Fibroblast of the aortic adventitia (primary cell): Measurements from ENCODE around the gene GSTP1. TPM values are rescaled to one million over a fixed set of nuclear protein-coding genes. Genes with fewer than 3 reads are reported as not detected.

Experiments
- DNase-seq: peaks from one replicate; pipeline ENCODE4 v3.0.0-alpha.2; 2010; ENCODE audit warnings: low read depth
- H3K4me3 ChIP-seq: 2 replicates; pipeline ENCODE4 v1.5.1; 2011; ENCODE audit warnings: low read depth, mild to moderate bottlenecking, control low read depth, low read length, moderate library complexity
- CTCF ChIP-seq: IDR thresholded peaks from 2 replicates; pipeline ENCODE4 v1.5.1; 2011; ENCODE audit warnings: mild to moderate bottlenecking, low read length, control low read depth, inconsistent platforms; ENCODE audit not compliant: insufficient read depth
- total RNA-seq: library from RNA; depleted of rRNA; stranded (reverse); fragments of >200 nt; gene quantifications from 2 replicates; pipeline ENCODE4 v1.2.3, GENCODE V29; 2012; ENCODE audit warnings: low replicate concordance

GSTP1 gene
- total RNA-seq, 1 donor, result 538 TPM

GRCh38 chr11:67630943-67631331, 47.3 kb downstream of the GSTP1 start:
- H3K4me3 ChIP-seq, result peak overlapping the region; percentile 75
- TF ChIP-seq CTCF, result no peak
- no peak for DNase-seq

GRCh38 chr11:67631411-67631810, 47.8 kb downstream of the GSTP1 start:
- TF ChIP-seq CTCF, result no peak
- no peak overlapping the region for H3K4me3 ChIP-seq
- no peak for DNase-seq

- TF ChIP-seq CTCF, result no peak
- DNase-seq, result no peak
- no peak overlapping the region for H3K4me3 ChIP-seq
Observed at GRCh38 chr11:67631853-67632174, 48.2 kb downstream of the GSTP1 start.

- TF ChIP-seq CTCF, result no peak
- no peak overlapping the region for H3K4me3 ChIP-seq
- DNase-seq, result no peak
Observed at GRCh38 chr11:67632175-67632981, 48.8 kb downstream of the GSTP1 start.

GRCh38 chr11:67632982-67633755, 49.6 kb downstream of the GSTP1 start:
- no peak for TF ChIP-seq CTCF
- DNase-seq, result no peak
- no peak overlapping the region for H3K4me3 ChIP-seq

- no peak for DNase-seq
- no peak for TF ChIP-seq CTCF
- no peak overlapping the region for H3K4me3 ChIP-seq
Observed at GRCh38 chr11:67633758-67634365, 50.2 kb downstream of the GSTP1 start.
